ENCODE data around the gene PTDSS2. TPM values are rescaled to one million over a fixed set of nuclear protein-coding genes. Genes with fewer than 3 reads are reported as not detected.

Gene PTDSS2
- total RNA-seq, 2 donors from 2014 or later, result 55.2 to 56.1 TPM

GRCh38 chr11:474914-475506, 24.9 kb downstream of the PTDSS2 start:
- peaks cover 2% of the 10 kb centered on the region for H3K36me3 Mint-ChIP-seq (ENCODE audit: low read depth)
- no peak for DNase-seq
- H3K9me3 Mint-ChIP-seq, result no peaks in the 10 kb centered on the region
- H3K4me3 Mint-ChIP-seq, result no peak overlapping the region
- Histone ChIP-seq H3K27ac (ENCODE audit: low read depth, low read length) (no peak overlapping the region), H3K4me1 (ENCODE audit: control insufficient read depth, insufficient read depth, low read length) (no peaks in the 10 kb centered on the region), H3K27me3 (ENCODE audit: control insufficient read depth, insufficient read depth, low read length, poor library complexity, severe bottlenecking) (no peaks in the 10 kb centered on the region), H3K9me3 (ENCODE audit: control insufficient read depth, low read length) (peaks cover 5% of the 10 kb centered on the region), H3K4me3 (ENCODE audit: low read length) (no peak overlapping the region), H3K36me3 (ENCODE audit: control insufficient read depth, insufficient read depth, low read length) (peaks cover 7% of the 10 kb centered on the region), H3K9ac (ENCODE audit: extremely low read depth, low read length, poor library complexity, severe bottlenecking) (no peak overlapping the region)
- no peak overlapping the region for H3K27ac Mint-ChIP-seq
- no peaks in the 10 kb centered on the region for H3K27me3 Mint-ChIP-seq (ENCODE audit: insufficient read depth)
- peaks cover under 1% of the 10 kb centered on the region for H3K4me1 Mint-ChIP-seq
- TF ChIP-seq CTCF (conservative IDR thresholded peaks at IDR 0.05), result no peak
- 96% methylated on average over 48 of the region's 48 CpGs for WGBS, 2 experiments (ENCODE audit: insufficient coverage in 1 of 2, insufficient read length in 1 of 2)

GRCh38 chr11:475941-476340, 25.9 kb downstream of the PTDSS2 start:
- Histone ChIP-seq H3K27ac (ENCODE audit: low read depth, low read length) (no peak overlapping the region), H3K9me3 (ENCODE audit: control insufficient read depth, low read length) (peaks cover 5% of the 10 kb centered on the region), H3K27me3 (ENCODE audit: control insufficient read depth, insufficient read depth, low read length, poor library complexity, severe bottlenecking) (no peaks in the 10 kb centered on the region), H3K36me3 (ENCODE audit: control insufficient read depth, insufficient read depth, low read length) (peaks cover 7% of the 10 kb centered on the region), H3K9ac (ENCODE audit: extremely low read depth, low read length, poor library complexity, severe bottlenecking) (no peak overlapping the region), H3K4me1 (ENCODE audit: control insufficient read depth, insufficient read depth, low read length) (no peaks in the 10 kb centered on the region), H3K4me3 (ENCODE audit: low read length) (no peak overlapping the region)
- no peaks in the 10 kb centered on the region for H3K4me1 Mint-ChIP-seq
- peak overlapping the region; percentile 76 for H3K27ac Mint-ChIP-seq
- H3K4me3 Mint-ChIP-seq, result no peak overlapping the region
- DNase-seq, result no peak
- 94 to 98% methylated on average over 8 to 9 of the region's 9 CpGs for WGBS, 2 experiments (ENCODE audit: insufficient coverage in 1 of 2, insufficient read length in 1 of 2)
- H3K36me3 Mint-ChIP-seq (ENCODE audit: low read depth), result peaks cover 4% of the 10 kb centered on the region
- no peak for TF ChIP-seq CTCF (conservative IDR thresholded peaks at IDR 0.05)
- H3K27me3 Mint-ChIP-seq (ENCODE audit: insufficient read depth), result no peaks in the 10 kb centered on the region
- H3K9me3 Mint-ChIP-seq, result no peaks in the 10 kb centered on the region

GRCh38 chr11:476416-476815, 26.3 kb downstream of the PTDSS2 start:
- peaks cover 7% of the 10 kb centered on the region for H3K36me3 ChIP-seq (ENCODE audit: control insufficient read depth, insufficient read depth, low read length)
- no peak overlapping the region for H3K4me3 Mint-ChIP-seq
- H3K9me3 Mint-ChIP-seq, result no peaks in the 10 kb centered on the region
- H3K4me3 ChIP-seq (ENCODE audit: low read length), result no peak overlapping the region
- no peaks in the 10 kb centered on the region for H3K27me3 ChIP-seq (ENCODE audit: control insufficient read depth, insufficient read depth, low read length, poor library complexity, severe bottlenecking)
- no peak overlapping the region for H3K27ac ChIP-seq (ENCODE audit: low read depth, low read length)
- no peaks in the 10 kb centered on the region for H3K4me1 Mint-ChIP-seq
- H3K27me3 Mint-ChIP-seq (ENCODE audit: insufficient read depth), result no peaks in the 10 kb centered on the region
- H3K36me3 Mint-ChIP-seq (ENCODE audit: low read depth), result peaks cover 9% of the 10 kb centered on the region
- peak overlapping the region; percentile 76 for H3K27ac Mint-ChIP-seq
- peaks cover 5% of the 10 kb centered on the region for H3K9me3 ChIP-seq (ENCODE audit: control insufficient read depth, low read length)
- no peaks in the 10 kb centered on the region for H3K4me1 ChIP-seq (ENCODE audit: control insufficient read depth, insufficient read depth, low read length)
- 95 to 96% methylated on average over 14 to 15 of the region's 15 CpGs for WGBS, 2 experiments (ENCODE audit: insufficient coverage in 1 of 2, insufficient read length in 1 of 2)
- no peak for DNase-seq
- TF ChIP-seq CTCF (conservative IDR thresholded peaks at IDR 0.05), result no peak
- no peak overlapping the region for H3K9ac ChIP-seq (ENCODE audit: extremely low read depth, low read length, poor library complexity, severe bottlenecking)

Data from endodermal cell (in vitro differentiated cells).